H9 (cell line): ENCODE measurements around the gene HERC6. TPM values are rescaled to one million over a fixed set of nuclear protein-coding genes. Genes with fewer than 3 reads are reported as not detected.

Source experiments
- DNase-seq: peaks from one replicate; pipeline ENCODE4 v3.0.0-alpha.2; 2017
- H2AFZ ChIP-seq: one replicate; pipeline ENCODE4 v1.6.1; 2013; ENCODE audit warnings: mild to moderate bottlenecking, low read length, control low read depth, moderate library complexity
- H2AK5ac ChIP-seq: 2 replicates; pipeline ENCODE4 v1.6.1; 2013; ENCODE audit warnings: low read length, control low read depth, mixed read lengths; ENCODE audit not compliant: insufficient read length
- H2BK120ac ChIP-seq: one replicate; pipeline ENCODE4 v1.6.1; 2013; ENCODE audit warnings: low read depth, mild to moderate bottlenecking, low read length, control low read depth, inconsistent platforms; ENCODE audit not compliant: poor library complexity, severe bottlenecking
- H2BK12ac ChIP-seq: 2 replicates; pipeline ENCODE4 v1.6.1; 2013; ENCODE audit warnings: low read length, control low read depth, mixed read lengths, low read depth; ENCODE audit not compliant: insufficient read length
- H2BK15ac ChIP-seq: 2 replicates; pipeline ENCODE4 v1.6.1; 2013; ENCODE audit warnings: low read depth, low read length, control low read depth
- H2BK20ac ChIP-seq: one replicate; pipeline ENCODE4 v1.6.1; 2013; ENCODE audit warnings: low read depth, mild to moderate bottlenecking, low read length, control low read depth, inconsistent platforms; ENCODE audit not compliant: poor library complexity, severe bottlenecking
- H2BK5ac ChIP-seq: 2 replicates; pipeline ENCODE4 v1.6.1; 2013; ENCODE audit warnings: low read length, control low read depth, mixed read lengths; ENCODE audit not compliant: insufficient read length
- H3K14ac ChIP-seq: 2 replicates; pipeline ENCODE4 v1.6.1; 2013; ENCODE audit warnings: low read length, control low read depth; ENCODE audit not compliant: insufficient read depth
- H3K18ac ChIP-seq: 2 replicates; pipeline ENCODE4 v1.6.1; 2013; ENCODE audit warnings: low read depth, mild to moderate bottlenecking, mixed read lengths, low read length, control low read depth; ENCODE audit not compliant: insufficient read length
- H3K23ac ChIP-seq: 2 replicates; pipeline ENCODE4 v1.6.1; 2013; ENCODE audit warnings: low read length, control low read depth, mixed read lengths, low read depth; ENCODE audit not compliant: insufficient read length
- H3K23me2 ChIP-seq: 2 replicates; pipeline ENCODE4 v1.6.1; 2013; ENCODE audit warnings: low read depth, mild to moderate bottlenecking, mixed read lengths, low read length, control low read depth; ENCODE audit not compliant: insufficient read length, poor library complexity, severe bottlenecking
- H3K27ac ChIP-seq: 2 replicates; pipeline ENCODE4 v1.5.1; 2013; ENCODE audit warnings: low read length, control low read depth, mixed read lengths, low read depth; ENCODE audit not compliant: insufficient read length
- H3K27me3 ChIP-seq: 2 replicates; pipeline ENCODE4 v1.6.1; 2013; ENCODE audit warnings: low read length, control low read depth, inconsistent platforms; ENCODE audit not compliant: insufficient read depth
- H3K4ac ChIP-seq: 2 replicates; pipeline ENCODE4 v1.6.1; 2013; ENCODE audit warnings: low read depth, mild to moderate bottlenecking, control low read depth, inconsistent platforms, low read length, moderate library complexity
- H3K4me1 ChIP-seq: 2 replicates; pipeline ENCODE4 v1.6.1; 2013; ENCODE audit warnings: low read length, control low read depth, inconsistent platforms; ENCODE audit not compliant: insufficient read depth
- H3K4me2 ChIP-seq: 2 replicates; pipeline ENCODE4 v1.6.1; 2013; ENCODE audit warnings: low read length, control low read depth, mixed read lengths; ENCODE audit not compliant: insufficient read length, insufficient read depth
- H3K56ac ChIP-seq: 2 replicates; pipeline ENCODE4 v1.6.1; 2013; ENCODE audit warnings: low read depth, mild to moderate bottlenecking, mixed read lengths, low read length, control low read depth; ENCODE audit not compliant: insufficient read length
- H3K79me1 ChIP-seq: 2 replicates; pipeline ENCODE4 v1.6.1; 2013; ENCODE audit warnings: low read depth, mild to moderate bottlenecking, moderate library complexity, low read length, control low read depth, inconsistent platforms; ENCODE audit not compliant: insufficient read depth, poor library complexity, severe bottlenecking
- H3K79me2 ChIP-seq: 2 replicates; pipeline ENCODE4 v1.6.1; 2013; ENCODE audit warnings: low read length, control low read depth, inconsistent platforms; ENCODE audit not compliant: insufficient read depth
- H3K9ac ChIP-seq: 2 replicates; pipeline ENCODE4 v1.6.1; 2013; ENCODE audit warnings: low read length, control low read depth, mixed read lengths; ENCODE audit not compliant: insufficient read length; ENCODE audit errors: extremely low read depth
- H3K9me3 ChIP-seq: one replicate; pipeline ENCODE4 v1.6.1; 2013; ENCODE audit warnings: low read depth, low read length, inconsistent platforms; ENCODE audit not compliant: control insufficient read depth
- H3T11ph ChIP-seq: one replicate; pipeline ENCODE4 v1.6.1; 2013; ENCODE audit warnings: mild to moderate bottlenecking, low read length, control low read depth, inconsistent platforms
- H4K20me1 ChIP-seq: one replicate; pipeline ENCODE4 v1.6.1; 2013; ENCODE audit not compliant: control insufficient read depth, insufficient read length, insufficient read depth
- H4K5ac ChIP-seq: 2 replicates; pipeline ENCODE4 v1.6.1; 2013; ENCODE audit warnings: low read depth, mild to moderate bottlenecking, mixed read lengths, low read length, control low read depth; ENCODE audit not compliant: insufficient read length
- H4K8ac ChIP-seq: replicated peaks from 2 replicates; pipeline ENCODE4 v1.6.1; 2013; ENCODE audit warnings: low read length, control low read depth, mixed read lengths, low read depth; ENCODE audit not compliant: insufficient read length
- H4K91ac ChIP-seq: 2 replicates; pipeline ENCODE4 v1.6.1; 2013; ENCODE audit warnings: low read depth, mild to moderate bottlenecking, moderate library complexity, mixed read lengths, low read length, control low read depth; ENCODE audit not compliant: insufficient read length
- H3K27ac Mint-ChIP-seq, 3 experiments: 2 replicates in 2 of 3; 3 replicates in 1 of 3; pipeline ENCODE4 v1.8.0; 2020 to 2021; ENCODE audit warnings: mixed read lengths in 3 of 3, mild to moderate bottlenecking in 1 of 3, moderate library complexity in 1 of 3
- H3K27me3 Mint-ChIP-seq: 2 replicates; pipeline ENCODE4 v1.8.0; 2021; ENCODE audit warnings: low read depth, mild to moderate bottlenecking, moderate library complexity, mixed read lengths
- H3K36me3 Mint-ChIP-seq, 3 experiments: 2 replicates in 2 of 3; 3 replicates in 1 of 3; pipeline ENCODE4 v1.8.0; 2020 to 2021; ENCODE audit warnings: low read depth in 3 of 3, mixed read lengths in 3 of 3; ENCODE audit not compliant: insufficient read depth in 1 of 3
- H3K4me1 Mint-ChIP-seq, 2 experiments: 2 replicates each; pipeline ENCODE4 v1.8.0; 2020; ENCODE audit warnings: mixed read lengths in 2 of 2
- H3K4me3 Mint-ChIP-seq, 2 experiments: 2 replicates in 1 of 2; 3 replicates in 1 of 2; pipeline ENCODE4 v1.8.0; 2020 to 2021; ENCODE audit warnings: mild to moderate bottlenecking in 2 of 2, mixed read lengths in 2 of 2, moderate library complexity in 1 of 2
- H3K9me3 Mint-ChIP-seq, 2 experiments: 2 replicates in 1 of 2; 3 replicates in 1 of 2; pipeline ENCODE4 v1.8.0; 2020; ENCODE audit warnings: mild to moderate bottlenecking in 2 of 2, mixed read lengths in 2 of 2, moderate library complexity in 1 of 2
- WGBS: extraction: QIAGEN DNeasy Blood & Tissue Kit; methylation state at CpG from one replicate; pipeline ENCODE4 v1.1.7; 2013; ENCODE audit warnings: missing lambda C conversion rate, low lambda C conversion rate, mixed read lengths; ENCODE audit not compliant: insufficient read length; ENCODE audit errors: extremely low coverage; 5-methylcytosine and 5-hydroxymethylcytosine counted together
- total RNA-seq: library from RNA; stranded (reverse); gene quantifications from 2 replicates; pipeline ENCODE4 v1.2.1, GENCODE V29; 2021
- TF ChIP-seq, protein P1 (sequence below): fragments of 200-600 bp; sonication (generic); conservative IDR thresholded peaks from 3 replicates; pipeline ENCODE4 v1.8.0; 2021; ENCODE audit warnings: antibody characterized with exemption, mild to moderate bottlenecking

Gene HERC6
- total RNA-seq, 1 experiment from 2014 or later: 8.2 TPM

GRCh38 chr4:88451205-88451604 is 72.6 kb downstream of the HERC6 start:
- Histone ChIP-seq H3K14ac (no peak overlapping the region), H2BK120ac (no peak overlapping the region), H3K4me2 (no peak overlapping the region), H2BK5ac (no peak overlapping the region), H3K23me2 (no peaks in the 10 kb centered on the region), H3K56ac (no peak overlapping the region), H2AK5ac (no peak overlapping the region), H3K9me3 (no peaks in the 10 kb centered on the region), H4K8ac (no peak overlapping the region), H3K4ac (no peak overlapping the region), H3K79me1 (no peaks in the 10 kb centered on the region), H3K9ac (no peak overlapping the region), H3K79me2 (no peaks in the 10 kb centered on the region), H3K18ac (no peak overlapping the region), H2BK12ac (no peak overlapping the region), H2AFZ (no peak overlapping the region), H4K20me1 (no peaks in the 10 kb centered on the region), H3K27me3 (no peaks in the 10 kb centered on the region), H3T11ph (no peak overlapping the region), H3K4me1 (no peaks in the 10 kb centered on the region), H4K91ac (no peak overlapping the region), H3K23ac (no peak overlapping the region), H2BK15ac (no peak overlapping the region), H4K5ac (no peak overlapping the region), H2BK20ac (no peak overlapping the region), H3K27ac (no peak overlapping the region)
- Mint-ChIP-seq H3K27me3 (no peaks in the 10 kb centered on the region), H3K4me1 (peaks cover 13 to 27% of the 10 kb centered on the region in 2 experiments), H3K9me3 (peaks cover 2 to 4% of the 10 kb centered on the region in 2 experiments; a peak in 3 of 5 replicates), H3K27ac (no peak overlapping the region), H3K36me3 (peaks cover 3 to 9% (median 5%) of the 10 kb centered on the region in 3 experiments; a peak in 6 of 7 replicates), H3K4me3 (no peak overlapping the region)
- DNase-seq: no peak
- TF ChIP-seq, protein P1, sequence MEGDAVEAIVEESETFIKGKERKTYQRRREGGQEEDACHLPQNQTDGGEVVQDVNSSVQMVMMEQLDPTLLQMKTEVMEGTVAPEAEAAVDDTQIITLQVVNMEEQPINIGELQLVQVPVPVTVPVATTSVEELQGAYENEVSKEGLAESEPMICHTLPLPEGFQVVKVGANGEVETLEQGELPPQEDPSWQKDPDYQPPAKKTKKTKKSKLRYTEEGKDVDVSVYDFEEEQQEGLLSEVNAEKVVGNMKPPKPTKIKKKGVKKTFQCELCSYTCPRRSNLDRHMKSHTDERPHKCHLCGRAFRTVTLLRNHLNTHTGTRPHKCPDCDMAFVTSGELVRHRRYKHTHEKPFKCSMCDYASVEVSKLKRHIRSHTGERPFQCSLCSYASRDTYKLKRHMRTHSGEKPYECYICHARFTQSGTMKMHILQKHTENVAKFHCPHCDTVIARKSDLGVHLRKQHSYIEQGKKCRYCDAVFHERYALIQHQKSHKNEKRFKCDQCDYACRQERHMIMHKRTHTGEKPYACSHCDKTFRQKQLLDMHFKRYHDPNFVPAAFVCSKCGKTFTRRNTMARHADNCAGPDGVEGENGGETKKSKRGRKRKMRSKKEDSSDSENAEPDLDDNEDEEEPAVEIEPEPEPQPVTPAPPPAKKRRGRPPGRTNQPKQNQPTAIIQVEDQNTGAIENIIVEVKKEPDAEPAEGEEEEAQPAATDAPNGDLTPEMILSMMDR: no peak
- no CpG with 5 or more reads among the region's 2 CpGs for WGBS
